Erythroblast (primary cell): ENCODE measurements around the gene RINT1.

ENCODE experiments used
- DNase-seq, 2 experiments: peaks; one replicate each; lab custom pipeline; 2025; lab: John Stamatoyannopoulos, UW
- GATA1 ChIP-seq: IDR thresholded peaks from 2 replicates; pipeline ENCODE4 v1.6.1; 2011; ENCODE audit warnings: low read depth, mild to moderate bottlenecking, control low read depth, low read length, moderate library complexity
- POLR2A ChIP-seq: IDR thresholded peaks from 2 replicates; pipeline ENCODE4 v1.6.1; 2011; ENCODE audit warnings: mild to moderate bottlenecking, low read length

RINT1 gene

GRCh38 chr7:105599551-105599950, 67.5 kb downstream of the RINT1 start:
- no peak for DNase-seq
- TF ChIP-seq GATA1 (no peak), POLR2A (no peak)

- TF ChIP-seq GATA1, result no peak
- TF ChIP-seq POLR2A, result no peak
Observed at GRCh38 chr7:105600720-105601550, 68.9 kb downstream of the RINT1 start.

GRCh38 chr7:105602325-105603305, 70.6 kb downstream of the RINT1 start:
- TF ChIP-seq GATA1 (no peak), POLR2A (no peak)
- no peak for DNase-seq

More at GRCh38 chr7:105600720-105601550, 68.9 kb downstream of the RINT1 start:
- DNase-seq, result no peak

- no peak for TF ChIP-seq GATA1
- DNase-seq, result no peak
Observed at GRCh38 chr7:105610165-105610930, 78.3 kb downstream of the RINT1 start.

- TF ChIP-seq GATA1, result no peak
- no peak for TF ChIP-seq POLR2A
- DNase-seq, result no peak
Observed at GRCh38 chr7:105611856-105612775, 80.1 kb downstream of the RINT1 start.

GRCh38 chr7:105612806-105613205, 80.8 kb downstream of the RINT1 start:
- TF ChIP-seq GATA1 (no peak), POLR2A (no peak)
- DNase-seq, result no peak

- no peak for DNase-seq
- TF ChIP-seq POLR2A (no peak), GATA1 (no peak)
Observed at GRCh38 chr7:105613611-105614330, 81.8 kb downstream of the RINT1 start.

- no peak for TF ChIP-seq POLR2A
- no peak for TF ChIP-seq GATA1
- DNase-seq, result no peak
Observed at GRCh38 chr7:105614341-105614840, 82.4 kb downstream of the RINT1 start.
